AG10803 (cell line): ENCODE measurements around the gene IGF1R.

ENCODE experiments used
- DNase-seq: peaks from one replicate; pipeline ENCODE4 v3.0.0; 2010; ENCODE audit warnings: low read depth
- H3K4me3 ChIP-seq: 2 replicates; pipeline ENCODE4 v1.5.1; 2011; ENCODE audit warnings: mild to moderate bottlenecking, low read length, control low read depth
- CTCF ChIP-seq: conservative IDR thresholded peaks from 2 replicates; pipeline ENCODE4 v1.5.1; 2011; ENCODE audit warnings: mild to moderate bottlenecking, low read length, control low read depth, inconsistent platforms

Gene IGF1R

DNA sequence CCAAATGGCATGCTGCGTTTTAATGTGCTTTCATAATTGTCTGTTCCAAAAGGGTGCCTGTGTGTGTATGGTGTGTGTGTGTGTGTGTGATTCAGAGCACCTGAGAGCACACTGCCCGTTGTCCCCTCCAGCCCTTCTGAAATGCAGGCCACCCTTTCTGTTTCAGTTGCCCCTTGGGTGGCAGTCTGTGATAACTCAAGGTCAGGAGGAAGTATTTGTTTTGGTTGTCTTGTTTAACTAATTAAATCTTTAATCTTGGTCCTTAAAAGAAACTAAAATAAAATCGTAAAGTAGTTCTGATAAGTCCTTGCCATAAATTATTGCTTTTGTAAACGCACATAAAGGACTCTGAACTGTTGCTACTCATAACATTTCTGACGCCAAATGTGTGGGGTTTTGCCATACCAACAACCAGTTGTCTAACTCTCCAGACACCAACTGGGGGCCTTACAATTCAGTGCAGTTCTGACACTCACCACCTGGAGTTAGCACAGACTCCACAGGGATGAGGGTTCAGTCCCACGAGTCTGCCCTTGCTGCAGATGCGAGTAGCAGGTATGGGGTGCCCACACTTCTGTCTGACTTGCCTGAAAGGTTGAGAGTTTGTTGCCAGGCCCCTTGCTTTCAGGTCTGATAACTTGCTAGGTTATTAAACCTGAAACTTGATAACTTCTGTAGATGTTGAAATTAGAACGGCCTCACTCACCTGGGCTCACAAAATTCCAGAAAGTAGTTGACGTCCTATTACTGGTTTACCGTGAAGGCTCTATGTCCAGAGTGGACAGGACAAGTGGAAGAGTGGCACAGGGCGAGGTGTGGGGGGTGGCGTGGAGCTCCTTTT, 157.3 kb downstream of the IGF1R start:
- DNase-seq = no peak
- peak; percentile 23 for TF ChIP-seq CTCF
- H3K4me3 ChIP-seq = no peak overlapping the region

DNA sequence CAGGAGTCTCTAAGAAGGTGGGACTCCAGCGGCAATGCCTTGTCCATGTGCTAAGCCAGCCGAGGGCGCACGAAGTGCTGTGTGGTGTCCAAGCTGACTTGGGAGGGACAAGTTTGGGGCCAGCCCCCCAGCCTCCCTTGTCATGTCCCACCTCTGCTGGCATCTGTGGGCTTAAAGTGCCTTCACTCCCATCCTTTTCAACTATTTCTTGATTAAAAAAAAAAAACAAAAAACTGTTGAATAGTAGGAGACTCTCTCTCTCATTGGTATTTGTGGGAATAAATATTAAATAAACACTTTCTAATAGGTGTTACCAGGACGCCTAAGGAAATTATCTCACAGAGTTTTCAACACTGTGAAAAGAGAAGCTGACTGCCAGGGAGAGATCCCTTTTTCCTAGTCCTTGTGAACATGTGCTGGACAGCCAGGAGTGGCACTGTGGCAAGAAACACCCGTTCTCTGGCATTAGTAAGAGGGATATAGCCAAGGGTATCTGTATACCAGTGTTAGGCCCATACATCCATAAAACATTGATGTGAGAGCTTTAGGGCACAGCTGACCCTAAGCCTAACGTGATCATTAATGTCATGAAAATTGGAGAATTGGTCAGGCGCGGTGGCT, 158.0 kb downstream of the IGF1R start:
- no peak for DNase-seq
- no peak for TF ChIP-seq CTCF
- no peak overlapping the region for H3K4me3 ChIP-seq

DNA sequence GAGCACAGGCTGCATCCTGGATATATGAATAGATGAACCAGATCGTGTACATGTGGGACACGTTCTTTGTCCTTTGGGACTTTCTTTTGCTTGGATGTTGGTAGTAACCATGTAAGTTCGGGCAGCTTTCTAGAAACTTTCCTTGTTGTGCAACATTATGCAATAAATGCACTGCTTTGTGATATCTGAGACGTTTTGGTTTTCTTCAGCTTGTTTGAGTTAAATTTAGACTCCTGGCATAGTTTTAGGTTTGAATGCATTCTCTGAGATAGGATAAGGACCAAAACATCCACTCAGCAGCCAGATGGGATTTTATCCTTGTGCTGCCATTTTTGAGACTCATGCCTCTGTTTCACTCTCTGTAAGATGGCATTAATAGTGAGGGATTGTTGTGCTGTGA, 158.9 kb downstream of the IGF1R start:
- no peak overlapping the region for H3K4me3 ChIP-seq
- peak; percentile 92 for DNase-seq
- no peak for TF ChIP-seq CTCF

GRCh38 chr15:98809273-98809672, 160.9 kb downstream of the IGF1R start:
- DNase-seq = no peak
- TF ChIP-seq CTCF = no peak
- H3K4me3 ChIP-seq = no peak overlapping the region

DNA sequence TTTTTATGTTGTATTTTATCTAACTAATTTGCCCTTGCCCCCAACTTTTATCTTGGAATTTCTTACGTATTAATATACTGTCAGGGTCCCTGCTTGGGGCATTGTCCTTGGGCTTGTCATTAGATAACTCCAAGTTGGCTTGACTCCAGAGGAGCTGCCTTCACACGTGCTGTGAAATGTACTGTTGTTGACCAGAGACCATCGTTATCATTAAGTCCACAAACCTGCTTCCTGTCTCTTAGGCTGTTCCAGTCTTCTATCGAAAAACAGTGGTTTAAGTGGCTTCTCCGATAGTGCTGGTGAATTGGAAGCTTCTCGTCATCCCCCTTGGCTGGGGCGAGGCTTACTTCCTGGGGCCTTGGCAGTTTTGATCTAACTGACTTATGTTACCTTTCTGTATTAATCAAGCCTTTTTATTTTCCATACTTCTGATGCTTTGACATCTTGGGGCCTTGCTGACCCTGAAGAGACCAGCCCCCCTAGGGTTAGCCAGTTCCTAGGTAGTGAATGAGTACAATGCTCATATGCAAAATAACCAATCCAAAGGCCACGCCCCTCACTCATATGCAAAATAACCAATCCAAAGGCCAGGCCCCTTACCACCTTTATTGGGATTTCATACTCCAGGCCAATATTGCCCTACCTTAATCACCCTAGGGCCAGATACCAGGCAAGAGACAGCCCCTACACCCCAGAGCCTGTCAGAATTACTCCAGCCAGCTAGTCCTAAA, 164.5 kb downstream of the IGF1R start:
- TF ChIP-seq CTCF = no peak
- H3K4me3 ChIP-seq = no peak overlapping the region
- DNase-seq = no peak

DNA sequence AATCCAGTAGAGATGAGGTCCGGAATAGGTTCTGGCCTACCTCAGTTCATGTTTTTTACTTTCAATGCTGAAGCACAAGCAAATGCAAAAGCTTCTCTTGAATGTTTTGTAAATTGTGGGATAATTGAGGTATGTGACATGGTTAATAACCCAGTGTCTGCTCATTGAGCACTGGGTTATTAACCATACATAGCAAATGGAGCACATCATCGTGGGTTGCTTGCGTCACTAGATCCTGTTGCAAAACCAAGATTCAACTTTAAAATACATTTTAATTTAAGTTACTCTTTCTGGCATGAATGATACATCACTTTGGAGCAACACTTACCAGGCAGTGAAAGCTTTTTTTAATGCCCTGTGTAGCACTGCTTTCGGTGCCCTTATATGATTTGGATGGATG, 165.6 kb downstream of the IGF1R start:
- H3K4me3 ChIP-seq = no peak overlapping the region
- peak; percentile 64 for DNase-seq
- TF ChIP-seq CTCF = no peak

DNA sequence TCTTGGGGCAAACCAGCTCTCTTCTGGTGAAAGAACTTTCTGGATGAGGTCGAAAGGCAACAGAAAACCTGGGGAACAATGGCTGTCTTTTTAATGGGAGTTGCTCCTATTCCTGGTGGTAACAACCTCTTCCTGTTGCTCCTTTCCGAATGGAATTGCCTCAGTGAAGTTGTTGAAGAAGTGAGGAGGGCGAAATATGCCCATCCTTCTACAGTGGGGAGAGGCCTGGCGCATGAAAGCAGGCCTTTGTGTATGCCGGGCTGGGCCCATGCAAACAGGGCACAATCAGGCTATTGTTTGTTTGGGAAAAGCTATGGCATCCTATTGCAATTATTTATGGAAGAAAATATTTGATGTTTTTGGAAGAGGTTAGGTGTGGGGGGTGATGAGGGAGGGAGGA, 166.9 kb downstream of the IGF1R start:
- DNase-seq = no peak
- no peak overlapping the region for H3K4me3 ChIP-seq
- TF ChIP-seq CTCF = no peak
